NCI-H2227 (cell line): ENCODE measurements around the gene DGCR6L.
"Not testable (repeated sequence)": the region's sequence is repeated elsewhere in the genome, so short reads cannot be mapped to it uniquely, and the experiment has no call there.

Experiments used
- DNase-seq: peaks from one replicate; lab custom pipeline; 2025; ENCODE audit not compliant: unreplicated experiment; lab: John Stamatoyannopoulos, UW

Gene DGCR6L

GRCh38 chr22:20277936-20278635 is 41.8 kb downstream of the DGCR6L start:
- DNase-seq = not testable (repeated sequence)

GRCh38 chr22:20276468-20276867 is 43.4 kb downstream of the DGCR6L start:
- no peak for DNase-seq

- DNase-seq = no peak
These were observed 44.0 kb downstream of the DGCR6L start for GRCh38 chr22:20275836-20276235.

GRCh38 chr22:20275325-20275724 is 44.5 kb downstream of the DGCR6L start:
- DNase-seq = not testable (repeated sequence)

GRCh38 chr22:20274374-20274773 is 45.5 kb downstream of the DGCR6L start:
- not testable (repeated sequence) for DNase-seq

GRCh38 chr22:20273758-20274181 is 46.1 kb downstream of the DGCR6L start:
- no peak for DNase-seq

- DNase-seq = no peak
These were observed 47.2 kb downstream of the DGCR6L start for GRCh38 chr22:20272700-20273099.

- no peak for DNase-seq
These were observed 47.7 kb downstream of the DGCR6L start for GRCh38 chr22:20272174-20272573.

- no peak for DNase-seq
These were observed 48.5 kb downstream of the DGCR6L start for GRCh38 chr22:20271114-20271994.

- DNase-seq = not testable (repeated sequence)
These were observed 49.4 kb downstream of the DGCR6L start for GRCh38 chr22:20270190-20271113.

GRCh38 chr22:20269673-20270072 is 50.2 kb downstream of the DGCR6L start:
- not testable (repeated sequence) for DNase-seq

- not testable (repeated sequence) for DNase-seq
These were observed 50.7 kb downstream of the DGCR6L start for GRCh38 chr22:20269201-20269600.

- peak; percentile 86 for DNase-seq
These were observed 51.4 kb downstream of the DGCR6L start, which contains the start of gene RTN4R for GRCh38 chr22:20268279-20269012. Gene RTN4R (minus strand): TSS chr22:20268318. CDS start chr22:20268092, 226 bp downstream.

- DNase-seq = peak; percentile 62
These were observed 52.2 kb downstream of the DGCR6L start for GRCh38 chr22:20267441-20268278.

- DNase-seq = not testable (repeated sequence)
These were observed 53.0 kb downstream of the DGCR6L start for GRCh38 chr22:20266667-20267440.

GRCh38 chr22:20265772-20266666 is 53.8 kb downstream of the DGCR6L start:
- DNase-seq = not testable (repeated sequence)

GRCh38 chr22:20264614-20265452 is 55.0 kb downstream of the DGCR6L start:
- DNase-seq = no peak
